ENCODE data around the gene PLA2G2F.
"Not testable (repeated sequence)": the region's sequence is repeated elsewhere in the genome, so short reads cannot be mapped to it uniquely, and the experiment has no call there.

PLA2G2F gene

GRCh38 chr1:20115479-20115878 is 23.6 kb upstream of the PLA2G2F start:
- no peak for DNase-seq

- no peak for DNase-seq
These were observed 23.2 kb upstream of the PLA2G2F start for GRCh38 chr1:20115916-20116315.

GRCh38 chr1:20117236-20117635 is 21.9 kb upstream of the PLA2G2F start:
- DNase-seq: no peak

- DNase-seq: no peak
These were observed 19.8 kb upstream of the PLA2G2F start, which contains the start of gene PLA2G2D for GRCh38 chr1:20119347-20119746. Gene PLA2G2D (minus strand): TSS chr1:20119536. CDS start chr1:20119498, 38 bp downstream.

GRCh38 chr1:20120796-20121195 is 18.3 kb upstream of the PLA2G2F start:
- no peak for DNase-seq

GRCh38 chr1:20123722-20124455 is 15.2 kb upstream of the PLA2G2F start:
- no peak for DNase-seq

GRCh38 chr1:20124456-20125057 is 14.6 kb upstream of the PLA2G2F start:
- DNase-seq: no peak

GRCh38 chr1:20125100-20125499 is 14.0 kb upstream of the PLA2G2F start:
- no peak for DNase-seq

- DNase-seq: no peak
These were observed 12.9 kb upstream of the PLA2G2F start for GRCh38 chr1:20126041-20126805.

GRCh38 chr1:20126806-20127440 is 12.2 kb upstream of the PLA2G2F start:
- no peak for DNase-seq

- not testable (repeated sequence) for DNase-seq
These were observed 8.6 kb upstream of the PLA2G2F start for GRCh38 chr1:20130518-20130917.

GRCh38 chr1:20134995-20135394 is 4.1 kb upstream of the PLA2G2F start:
- DNase-seq: no peak

- DNase-seq: no peak
These were observed 2.9 kb upstream of the PLA2G2F start for GRCh38 chr1:20136249-20136648.

GRCh38 chr1:20137055-20137454 is 2.1 kb upstream of the PLA2G2F start:
- no peak for DNase-seq

- DNase-seq: no peak
These were observed 1.5 kb upstream of the PLA2G2F start for GRCh38 chr1:20137604-20138003.

GRCh38 chr1:20138346-20138745 is 777 bp upstream of the PLA2G2F start:
- DNase-seq: no peak

GRCh38 chr1:20139776-20140612 is 871 bp downstream of the PLA2G2F start:
- no peak for DNase-seq

- DNase-seq: no peak
These were observed 1.9 kb downstream of the PLA2G2F start for GRCh38 chr1:20141001-20141400.

GRCh38 chr1:20141466-20141865 is 2.3 kb downstream of the PLA2G2F start:
- no peak for DNase-seq

GRCh38 chr1:20142001-20142710 is 3.0 kb downstream of the PLA2G2F start:
- no peak for DNase-seq

GRCh38 chr1:20143318-20143717 is 4.2 kb downstream of the PLA2G2F start:
- no peak for DNase-seq
